ENCODE data around the gene DSCAM. TPM values are rescaled to one million over a fixed set of nuclear protein-coding genes. Genes with fewer than 3 reads are reported as not detected.
"Not testable (repeated sequence)": the region's sequence is repeated elsewhere in the genome, so short reads cannot be mapped to it uniquely, and the experiment has no call there.

DSCAM gene, protein sequence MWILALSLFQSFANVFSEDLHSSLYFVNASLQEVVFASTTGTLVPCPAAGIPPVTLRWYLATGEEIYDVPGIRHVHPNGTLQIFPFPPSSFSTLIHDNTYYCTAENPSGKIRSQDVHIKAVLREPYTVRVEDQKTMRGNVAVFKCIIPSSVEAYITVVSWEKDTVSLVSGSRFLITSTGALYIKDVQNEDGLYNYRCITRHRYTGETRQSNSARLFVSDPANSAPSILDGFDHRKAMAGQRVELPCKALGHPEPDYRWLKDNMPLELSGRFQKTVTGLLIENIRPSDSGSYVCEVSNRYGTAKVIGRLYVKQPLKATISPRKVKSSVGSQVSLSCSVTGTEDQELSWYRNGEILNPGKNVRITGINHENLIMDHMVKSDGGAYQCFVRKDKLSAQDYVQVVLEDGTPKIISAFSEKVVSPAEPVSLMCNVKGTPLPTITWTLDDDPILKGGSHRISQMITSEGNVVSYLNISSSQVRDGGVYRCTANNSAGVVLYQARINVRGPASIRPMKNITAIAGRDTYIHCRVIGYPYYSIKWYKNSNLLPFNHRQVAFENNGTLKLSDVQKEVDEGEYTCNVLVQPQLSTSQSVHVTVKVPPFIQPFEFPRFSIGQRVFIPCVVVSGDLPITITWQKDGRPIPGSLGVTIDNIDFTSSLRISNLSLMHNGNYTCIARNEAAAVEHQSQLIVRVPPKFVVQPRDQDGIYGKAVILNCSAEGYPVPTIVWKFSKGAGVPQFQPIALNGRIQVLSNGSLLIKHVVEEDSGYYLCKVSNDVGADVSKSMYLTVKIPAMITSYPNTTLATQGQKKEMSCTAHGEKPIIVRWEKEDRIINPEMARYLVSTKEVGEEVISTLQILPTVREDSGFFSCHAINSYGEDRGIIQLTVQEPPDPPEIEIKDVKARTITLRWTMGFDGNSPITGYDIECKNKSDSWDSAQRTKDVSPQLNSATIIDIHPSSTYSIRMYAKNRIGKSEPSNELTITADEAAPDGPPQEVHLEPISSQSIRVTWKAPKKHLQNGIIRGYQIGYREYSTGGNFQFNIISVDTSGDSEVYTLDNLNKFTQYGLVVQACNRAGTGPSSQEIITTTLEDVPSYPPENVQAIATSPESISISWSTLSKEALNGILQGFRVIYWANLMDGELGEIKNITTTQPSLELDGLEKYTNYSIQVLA (N-terminal part only)
- total RNA-seq (2014; rRNA removed; shearing (Covaris generic)) (not detected in 2 replicates), polyA plus RNA-seq (2016; fragmentation: Nextera tagmentation; extraction: Ambion mirVana) (not detected in 2 replicates)

DNA sequence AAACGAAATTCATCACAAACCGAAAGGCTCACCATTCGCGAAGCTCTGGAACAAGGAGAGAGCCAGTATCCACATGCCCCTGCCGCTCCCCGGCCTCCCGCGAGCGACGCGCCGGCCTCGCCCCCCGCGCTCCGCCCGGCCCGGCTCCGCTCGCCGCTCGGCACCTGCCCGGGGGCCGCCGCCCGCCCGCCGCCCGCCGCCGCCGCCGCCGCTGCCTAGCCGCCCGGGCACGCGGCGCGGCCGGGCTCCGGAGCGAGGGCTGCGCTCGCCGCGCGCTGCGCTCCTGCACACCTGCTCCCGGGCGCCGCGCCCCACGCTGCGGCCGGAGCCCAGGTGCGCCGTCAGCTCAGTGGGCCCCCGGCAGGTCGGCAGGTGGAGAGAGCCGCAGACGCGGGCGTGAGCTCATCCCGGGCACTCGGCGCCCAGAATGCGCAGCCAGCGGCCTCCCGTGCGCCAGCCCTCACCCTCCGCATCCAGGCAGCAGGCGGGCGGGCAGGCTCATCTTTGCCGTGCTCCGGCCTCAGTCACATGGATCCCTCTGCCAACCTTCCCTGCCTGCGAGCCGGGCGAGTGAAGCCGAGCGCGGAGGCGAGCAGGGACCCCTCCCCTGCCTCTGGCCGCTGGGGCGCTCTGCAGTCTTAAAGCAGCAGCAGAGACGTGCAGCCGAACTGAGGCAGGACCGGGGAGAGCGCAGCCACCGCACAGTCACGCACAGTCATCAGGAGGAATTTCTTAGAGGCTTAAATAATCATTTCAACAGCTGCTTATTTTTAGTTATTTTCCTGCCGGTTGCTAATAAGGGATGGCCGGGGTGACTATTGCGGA, at the start of gene DSCAM:
Gene DSCAM, minus strand, starts transcription at position 572 of the 825 bp plus-strand sequence. Its CDS starts 497 bp downstream, at position 75.
- H3K79me2 ChIP-seq (ENCODE audit: insufficient read depth) = no peaks in the 10 kb centered on the region
- H2AFZ ChIP-seq = no peak within 1 kb of the TSS
- WGBS, 2 experiments (ENCODE audit: low coverage in 1 of 2, low lambda C conversion rate in 2 of 2, missing lambda C conversion rate in 2 of 2) = 7 to 9% methylated on average over 38 to 59 of the region's 94 CpGs
- no peak within 1 kb of the TSS for H3K4me3 ChIP-seq
- no peaks in the 10 kb centered on the region for H3K36me3 ChIP-seq (ENCODE audit: low read depth)
- no peaks in the 10 kb centered on the region for H4K20me1 ChIP-seq (ENCODE audit: insufficient read depth)
- no peaks in the 10 kb centered on the region for H3K27me3 ChIP-seq (replicated peaks; ENCODE audit: insufficient read depth)
- no peak within 1 kb of the TSS for H3K9ac ChIP-seq
- no peaks in the 10 kb centered on the region for H3K9me2 ChIP-seq (ENCODE audit: insufficient read depth)
- TF ChIP-seq EZH2 (IDR thresholded peaks at IDR 0.05; ENCODE audit: insufficient read depth, poor library complexity, severe bottlenecking) (no peak), EZH2phosphoT487 (IDR thresholded peaks at IDR 0.05; ENCODE audit: insufficient read depth, low read depth) (no peak)
- H3K4me2 ChIP-seq (ENCODE audit: unreplicated experiment) = no peak within 1 kb of the TSS
- in situ Hi-C loops (cut with MboI) = no loop called here
- no peaks in the 10 kb centered on the region for H3K9me3 ChIP-seq (ENCODE audit: low read depth)
- no peaks in the 10 kb centered on the region for H3K4me1 ChIP-seq (ENCODE audit: insufficient read depth)
- DNase-seq = no peak
- H3K27ac ChIP-seq = no peak within 1 kb of the TSS
- H3F3A ChIP-seq (ENCODE audit: insufficient read depth) = no peaks in the 10 kb centered on the region

DNA sequence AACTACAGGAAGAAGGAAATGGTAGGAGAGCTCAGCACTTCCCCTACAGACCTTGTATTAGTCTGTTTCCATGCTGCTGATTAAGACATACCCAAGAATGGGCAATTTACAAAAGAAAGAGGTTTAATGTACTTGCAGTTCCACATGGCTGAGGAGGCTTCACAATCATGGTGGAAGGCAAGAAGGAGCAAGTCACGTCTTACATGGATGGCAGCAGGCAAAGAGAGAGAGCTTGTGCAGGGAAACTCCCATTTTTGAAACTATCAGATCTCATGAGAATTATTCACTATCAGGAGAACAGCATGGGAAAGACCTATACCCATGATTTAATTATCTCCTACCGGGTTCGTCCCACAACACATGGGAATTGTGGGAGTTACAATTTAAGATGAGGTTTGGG, 48.7 kb upstream of the DSCAM start:
- H3K9me3 ChIP-seq (ENCODE audit: low read depth); H4K20me1 ChIP-seq (ENCODE audit: insufficient read depth); H3F3A ChIP-seq (ENCODE audit: insufficient read depth); H3K4me1 ChIP-seq (ENCODE audit: insufficient read depth); H3K27me3 ChIP-seq (replicated peaks; ENCODE audit: insufficient read depth); H3K9ac ChIP-seq; H3K79me2 ChIP-seq (ENCODE audit: insufficient read depth); H2AFZ ChIP-seq; in situ Hi-C loops (cut with MboI); H3K27ac ChIP-seq; H3K4me2 ChIP-seq (ENCODE audit: unreplicated experiment); DNase-seq; H3K36me3 ChIP-seq (ENCODE audit: low read depth); H3K4me3 ChIP-seq; H3K9me2 ChIP-seq (ENCODE audit: insufficient read depth): not testable (repeated sequence)
- WGBS, 2 experiments (ENCODE audit: low coverage in 1 of 2, low lambda C conversion rate in 2 of 2, missing lambda C conversion rate in 2 of 2) = 39 to 45% methylated on average over 3 of the region's 3 CpGs

DNA sequence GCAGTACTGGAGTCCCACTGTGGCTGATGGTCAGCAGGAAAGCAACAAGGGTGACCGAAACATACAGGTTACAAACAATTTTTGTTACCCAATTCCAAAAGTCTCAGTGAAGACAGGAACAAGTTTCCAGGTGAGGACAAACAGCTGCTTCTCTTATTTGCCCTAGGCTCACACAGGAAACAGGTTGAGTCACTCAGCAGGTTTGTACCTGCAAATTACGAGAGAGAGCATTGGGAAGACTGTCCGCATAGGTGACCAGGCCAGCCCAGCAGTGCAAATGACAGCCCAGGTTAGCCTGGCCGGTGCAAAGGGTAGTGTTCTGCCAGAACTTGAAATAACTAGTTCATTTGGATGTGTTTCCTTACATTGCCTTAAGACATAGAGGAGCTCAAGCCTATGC, 40.0 kb upstream of the DSCAM start:
- H3K27ac ChIP-seq = no peak overlapping the region
- no peak overlapping the region for H3K4me2 ChIP-seq (ENCODE audit: unreplicated experiment)
- H3K27me3 ChIP-seq (replicated peaks; ENCODE audit: insufficient read depth) = no peaks in the 10 kb centered on the region
- H3K4me3 ChIP-seq = no peak overlapping the region
- in situ Hi-C loops (cut with MboI) = no loop called here
- no peak overlapping the region for H3K9ac ChIP-seq
- no peaks in the 10 kb centered on the region for H3K9me3 ChIP-seq (ENCODE audit: low read depth)
- H4K20me1 ChIP-seq (ENCODE audit: insufficient read depth) = no peaks in the 10 kb centered on the region
- H3K4me1 ChIP-seq (ENCODE audit: insufficient read depth) = no peaks in the 10 kb centered on the region
- no peak overlapping the region for H2AFZ ChIP-seq
- H3K36me3 ChIP-seq (ENCODE audit: low read depth) = no peaks in the 10 kb centered on the region
- H3F3A ChIP-seq (ENCODE audit: insufficient read depth) = no peaks in the 10 kb centered on the region
- WGBS, 2 experiments (ENCODE audit: low coverage in 1 of 2, low lambda C conversion rate in 2 of 2, missing lambda C conversion rate in 2 of 2) = 31 to 34% methylated on average over 4 of the region's 4 CpGs
- DNase-seq = no peak
- no peaks in the 10 kb centered on the region for H3K9me2 ChIP-seq (ENCODE audit: insufficient read depth)
- TF ChIP-seq EZH2phosphoT487 (IDR thresholded peaks at IDR 0.05; ENCODE audit: insufficient read depth, low read depth) (no peak), EZH2 (IDR thresholded peaks at IDR 0.05; ENCODE audit: insufficient read depth, poor library complexity, severe bottlenecking) (no peak)
- H3K79me2 ChIP-seq (ENCODE audit: insufficient read depth) = no peaks in the 10 kb centered on the region
